Stomach (tissue), 9 donors: ENCODE data around the gene RPS16. TPM values are rescaled to one million over a fixed set of nuclear protein-coding genes. Genes with fewer than 3 reads are reported as not detected.

Experiments used
- DNase-seq, 2 donors: peaks; one replicate each; pipeline versions ENCODE4 v3.0.0 to v3.0.0-alpha.2; 2013 to 2019
- H3K27ac ChIP-seq, 5 donors: fragments of 200-600 bp in 4 of 5; sonication (generic) in 4 of 5; one replicate each; pipeline ENCODE4 v1.5.1; 2013 to 2019; ENCODE audit warnings: mild to moderate bottlenecking in 1 of 5, moderate library complexity in 1 of 5
- H3K27me3 ChIP-seq, 3 donors: fragments of 200-600 bp; sonication (generic); one replicate each; pipeline ENCODE4 v1.5.1; 2017 to 2019; ENCODE audit warnings: mixed run types in 1 of 3
- H3K36me3 ChIP-seq, 4 donors: fragments of 200-600 bp; sonication (generic); 1 replicate in 3 of 4; 2 replicates in 1 of 4; pipeline ENCODE4 v1.5.1; 2016 to 2019
- H3K4me1 ChIP-seq, 4 donors: fragments of 200-600 bp; sonication (generic); one replicate each; pipeline ENCODE4 v1.5.1; 2016 to 2019
- H3K4me3 ChIP-seq, 4 donors: fragments of 200-600 bp; sonication (generic) in 3 of 4; one replicate each; pipeline ENCODE4 v1.5.1; 2016 to 2019; ENCODE audit warnings: mild to moderate bottlenecking in 1 of 4
- H3K9me3 ChIP-seq, 4 donors: fragments of 200-600 bp; sonication (generic); one replicate each; pipeline ENCODE4 v1.5.1; 2016 to 2019
- EP300 ChIP-seq: sonication (generic); formaldehyde crosslinking; IDR thresholded peaks from one replicate; pipeline ENCODE4 v1.6.1; 2017; ENCODE audit warnings: antibody characterized with exemption
- POLR2A ChIP-seq, 4 donors: fragments of 450-650 bp; IDR thresholded peaks; one replicate each; pipeline ENCODE4 v1.6.1; 2016; ENCODE audit warnings: antibody characterized with exemption in 4 of 4, control low read depth in 2 of 4, mild to moderate bottlenecking in 1 of 4, moderate library complexity in 1 of 4
- POLR2AphosphoS5 ChIP-seq, 3 donors: sonication (generic); formaldehyde crosslinking; IDR thresholded peaks; one replicate each; pipeline ENCODE4 v1.6.1; 2016; ENCODE audit warnings: antibody characterized with exemption in 3 of 3
- WGBS, 5 donors: extraction: QIAGEN DNeasy Blood & Tissue Kit in 3 of 5; methylation state at CpG; one replicate each; pipeline versions ENCODE4 v1.1.5 to v1.1.7; 2013 to 2018; 5-methylcytosine and 5-hydroxymethylcytosine counted together
- intact Hi-C: fragments of 100-400 bp; cut with DNase I; formaldehyde crosslinking; loops from one replicate; pipeline ENCODE4 v1.15.1; 2023; ENCODE audit warnings: low total_unique reads
- polyA plus RNA-seq, 3 donors: library from polyadenylated mRNA; stranded (reverse); fragments of 200-250 nt; gene quantifications; one replicate each; pipeline ENCODE4 v1.2.3, GENCODE V29; 2013
- total RNA-seq, 5 donors: library from RNA; depleted of rRNA; stranded (reverse); fragments of >200 nt; gene quantifications; one replicate each; pipeline versions ENCODE4 v1.1.0 to v1.2.3, GENCODE V29; 2014 to 2016
- TF ChIP-seq, protein P1 (sequence below), 7 experiments: fragments of 450-650 bp in 4 of 7; fragments of 200-600 bp in 3 of 7; sonication (generic) in 3 of 7; IDR thresholded peaks; one replicate each; pipeline ENCODE4 v1.5.1; 2016 to 2019; ENCODE audit warnings: antibody characterized with exemption in 7 of 7, control low read depth in 2 of 7, mild to moderate bottlenecking in 1 of 7
- donor health status: healthy with polysubstance abuse.
- donor health status: Bipolar disorder and iron deficiency.
- donor health status: healthy.

Gene RPS16
- total and polyA plus RNA-seq, 8 donors: 69.0 to 4,294 (median 2,267) TPM

DNA sequence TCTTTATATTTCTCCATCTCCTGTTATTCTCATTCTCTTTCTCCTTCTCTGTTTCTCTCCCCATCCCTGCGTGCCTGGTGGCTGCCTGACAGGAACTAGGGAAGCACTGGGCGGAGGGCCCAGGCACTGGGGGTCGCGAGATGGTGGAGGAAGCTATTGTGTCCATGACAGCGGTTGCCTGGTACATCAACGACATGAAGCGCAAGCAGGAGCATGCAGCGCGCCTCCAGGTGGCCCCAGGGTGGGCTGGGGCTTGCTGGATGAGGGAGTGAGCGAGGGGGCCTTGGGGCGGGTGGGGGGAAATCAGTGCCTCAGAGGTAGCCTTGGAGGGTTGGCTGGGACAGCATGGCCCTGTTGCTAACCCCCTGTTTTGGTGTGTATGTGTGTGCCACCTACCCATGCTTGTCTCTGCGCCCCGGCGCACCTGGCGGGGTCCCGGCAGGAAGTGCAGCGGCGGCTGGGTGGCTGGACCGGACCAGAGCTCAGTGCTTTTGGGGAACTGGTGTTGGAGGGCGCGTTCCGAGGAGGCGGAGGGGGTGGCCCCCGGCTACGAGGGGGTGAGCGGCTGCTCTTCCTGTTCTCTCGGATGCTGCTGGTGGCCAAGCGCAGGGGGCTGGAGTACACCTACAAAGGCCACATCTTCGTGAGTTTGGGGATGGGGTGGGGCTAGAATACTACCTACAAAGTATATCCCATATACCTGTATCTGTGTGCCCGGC lies 18.1 kb downstream of the RPS16 start:
- H3K9me3 ChIP-seq: no peaks in the 10 kb centered on the region
- 87 to 92% (median 91%) methylated on average over 24 to 30 of the region's 30 CpGs for WGBS, 5 donors
- intact Hi-C loops: no loop called here
- H3K36me3 ChIP-seq: peaks cover 13 to 65% (median 57%) of the 10 kb centered on the region in 4 donors
- no peak for DNase-seq
- no peak overlapping the region for H3K27ac ChIP-seq
- no peak overlapping the region for H3K4me3 ChIP-seq
- no peaks in the 10 kb centered on the region for H3K27me3 ChIP-seq
- TF ChIP-seq POLR2AphosphoS5 (IDR thresholded peaks at IDR 0.05) (peak in 1 of 3 donors; percentile 10), POLR2A (IDR thresholded peaks at IDR 0.05) (no peak)
- H3K4me1 ChIP-seq: peaks cover 9 to 47% (median 37%) of the 10 kb centered on the region in 4 donors

DNA sequence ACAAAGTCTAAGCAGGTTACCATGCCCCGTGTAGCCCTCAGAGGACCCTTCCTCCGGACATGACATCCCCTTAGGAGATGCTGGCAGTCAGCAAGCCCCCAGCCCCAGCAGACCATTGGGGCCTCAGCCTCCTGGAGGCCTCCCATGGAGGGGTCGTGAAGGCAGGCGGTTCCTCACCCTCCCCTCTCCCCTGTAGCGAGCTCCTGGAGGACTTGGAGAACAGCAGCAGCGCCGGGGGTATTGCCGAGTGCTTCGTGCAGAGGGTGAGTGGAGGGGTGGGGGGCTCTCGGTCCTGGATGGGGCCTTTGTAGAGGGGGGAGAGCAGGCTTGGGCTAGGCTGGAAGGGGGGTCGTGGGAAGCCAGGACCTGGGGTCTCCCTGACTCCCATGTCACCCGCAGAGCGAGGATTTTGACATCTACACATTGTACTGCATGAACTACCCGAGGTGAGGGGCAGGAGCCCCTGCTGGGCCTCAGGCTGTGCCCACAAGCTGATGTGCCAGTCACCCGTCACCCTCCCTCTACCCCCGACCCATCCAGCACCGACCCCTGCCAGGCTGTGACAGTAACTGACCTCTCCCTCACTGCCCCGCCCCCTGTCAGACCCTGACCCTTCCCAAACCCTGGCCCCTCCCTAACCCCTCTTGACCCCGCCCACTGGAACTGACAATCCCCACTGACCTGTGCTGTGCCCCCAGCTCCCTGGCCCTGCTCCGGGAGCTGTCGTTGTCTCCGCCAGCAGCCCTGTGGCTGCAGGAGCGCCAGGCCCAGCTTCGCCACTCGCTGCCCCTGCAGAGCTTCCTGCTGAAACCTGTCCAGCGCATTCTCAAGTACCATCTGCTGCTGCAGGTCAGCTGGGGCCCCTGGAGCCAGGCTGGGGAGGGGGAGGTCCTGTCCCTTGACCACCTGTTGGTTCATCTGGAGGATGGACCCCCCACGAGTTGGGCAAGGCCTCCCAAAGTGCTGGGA lies 19.3 kb downstream of the RPS16 start:
- Histone ChIP-seq H3K27me3 (no peaks in the 10 kb centered on the region), H3K36me3 (peaks cover 13 to 53% (median 45%) of the 10 kb centered on the region in 4 donors), H3K27ac (peak overlapping the region in 3 of 5 donors; percentile 98 to 100 (median 98)), H3K4me1 (peaks cover 9 to 53% (median 44%) of the 10 kb centered on the region in 4 donors), H3K9me3 (no peaks in the 10 kb centered on the region), H3K4me3 (peak overlapping the region in 1 of 4 donors; percentile 11)
- intact Hi-C loops: no loop called here
- TF ChIP-seq EP300 (no peak), POLR2AphosphoS5 (IDR thresholded peaks at IDR 0.05) (peak in 1 of 3 donors; percentile 20)
- WGBS, 5 donors: 80 to 85% (median 81%) methylated on average over 18 to 27 of the region's 27 CpGs
- no peak for DNase-seq

DNA sequence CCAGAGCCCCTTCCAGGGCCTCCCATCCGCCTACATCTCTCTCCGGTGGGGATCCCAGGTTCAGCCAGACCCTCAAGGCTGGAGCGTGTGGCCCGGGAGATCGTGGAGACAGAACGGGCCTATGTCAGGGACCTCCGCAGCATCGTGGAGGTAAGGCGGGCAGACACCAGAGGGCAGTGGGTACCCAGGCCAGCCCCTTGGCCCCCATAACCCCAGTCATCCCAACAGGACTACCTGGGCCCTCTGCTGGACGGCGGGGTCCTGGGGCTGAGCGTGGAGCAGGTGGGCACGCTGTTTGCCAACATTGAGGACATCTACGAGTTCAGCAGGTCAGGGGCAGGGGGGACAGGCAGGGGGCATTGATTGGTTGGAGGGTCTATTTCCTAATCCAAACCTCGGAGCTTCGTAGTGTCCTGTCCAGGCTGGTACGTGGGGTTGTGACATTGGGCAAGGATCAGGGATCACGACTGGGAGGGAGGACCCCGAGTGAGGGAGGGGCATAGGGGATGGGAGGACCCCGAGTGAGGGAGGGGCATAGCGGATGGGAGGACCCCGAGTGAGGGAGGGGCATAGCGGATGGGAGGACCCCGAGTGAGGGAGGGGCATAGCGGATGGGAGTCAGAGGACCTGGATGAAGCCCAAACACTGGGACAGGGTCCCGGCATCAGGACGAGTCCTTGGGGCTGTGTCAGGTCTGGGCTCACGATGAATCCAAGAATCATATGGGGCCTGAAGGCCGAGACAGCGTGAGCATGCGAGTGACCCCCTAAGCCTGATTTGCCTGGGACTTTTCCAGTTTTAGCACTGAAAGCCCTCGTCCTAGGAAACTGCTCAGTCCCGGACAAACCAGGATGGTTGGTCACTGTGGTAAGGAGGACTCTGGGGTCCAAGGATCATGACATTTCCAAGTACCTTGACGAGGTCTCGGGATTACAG lies 20.4 kb downstream of the RPS16 start:
- intact Hi-C loops: no loop called here
- Histone ChIP-seq H3K36me3 (peaks cover 13 to 42% (median 35%) of the 10 kb centered on the region in 4 donors), H3K4me3 (peak overlapping the region; percentile 57 to 95 (median 92)), H3K27ac (peak overlapping the region in 4 of 5 donors; percentile 37 to 100 (median 98)), H3K9me3 (no peaks in the 10 kb centered on the region), H3K27me3 (no peaks in the 10 kb centered on the region), H3K4me1 (peaks cover 20 to 64% (median 55%) of the 10 kb centered on the region in 4 donors)
- WGBS, 5 donors: 61 to 76% (median 72%) methylated on average over 32 to 35 of the region's 35 CpGs
- no peak for TF ChIP-seq EP300
- peak in 1 of 3 donors; percentile 6 for TF ChIP-seq POLR2AphosphoS5 (IDR thresholded peaks at IDR 0.05)
- DNase-seq: peak in 1 of 2 donors; percentile 45

DNA sequence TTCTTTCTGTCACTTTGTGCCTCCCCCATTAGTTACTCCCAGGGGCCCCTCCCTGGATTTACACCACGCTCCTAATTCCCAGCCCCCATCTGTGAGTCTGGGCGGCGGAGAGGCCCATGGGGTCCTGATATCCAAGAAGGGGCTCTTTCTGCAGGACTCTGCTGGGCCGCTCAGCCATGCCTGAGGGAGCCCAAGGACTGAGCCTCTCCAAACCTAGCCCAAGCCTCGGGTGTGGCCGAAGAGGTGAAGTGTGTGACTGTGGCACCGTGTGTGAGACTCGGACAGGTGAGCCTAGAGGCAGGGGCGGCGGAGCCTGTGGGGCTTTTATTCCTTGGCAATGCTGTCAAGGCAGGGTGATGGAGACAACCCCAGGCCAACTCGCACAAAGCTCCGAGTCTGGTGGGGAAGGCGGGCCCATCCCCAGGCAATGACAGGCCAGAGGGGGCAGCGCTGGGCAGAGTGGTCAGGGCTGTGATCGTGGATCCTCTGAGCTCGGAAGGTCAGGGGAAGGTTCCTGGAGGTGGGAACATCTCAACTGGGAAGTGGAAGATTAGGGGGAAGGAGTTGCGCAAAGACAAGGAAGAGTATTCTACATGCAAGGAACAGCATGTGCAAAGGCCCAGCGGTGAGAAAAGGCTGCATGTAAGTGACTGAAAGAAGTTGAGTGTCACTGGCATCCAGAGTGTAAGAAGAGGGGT lies 21.7 kb downstream of the RPS16 start:
- intact Hi-C loops: no loop called here
- 40 to 56% (median 43%) methylated on average over 18 of the region's 18 CpGs for WGBS, 5 donors
- TF ChIP-seq POLR2A (IDR thresholded peaks at IDR 0.05) (no peak), POLR2AphosphoS5 (IDR thresholded peaks at IDR 0.05) (no peak), EP300 (no peak)
- TF ChIP-seq, protein P1, sequence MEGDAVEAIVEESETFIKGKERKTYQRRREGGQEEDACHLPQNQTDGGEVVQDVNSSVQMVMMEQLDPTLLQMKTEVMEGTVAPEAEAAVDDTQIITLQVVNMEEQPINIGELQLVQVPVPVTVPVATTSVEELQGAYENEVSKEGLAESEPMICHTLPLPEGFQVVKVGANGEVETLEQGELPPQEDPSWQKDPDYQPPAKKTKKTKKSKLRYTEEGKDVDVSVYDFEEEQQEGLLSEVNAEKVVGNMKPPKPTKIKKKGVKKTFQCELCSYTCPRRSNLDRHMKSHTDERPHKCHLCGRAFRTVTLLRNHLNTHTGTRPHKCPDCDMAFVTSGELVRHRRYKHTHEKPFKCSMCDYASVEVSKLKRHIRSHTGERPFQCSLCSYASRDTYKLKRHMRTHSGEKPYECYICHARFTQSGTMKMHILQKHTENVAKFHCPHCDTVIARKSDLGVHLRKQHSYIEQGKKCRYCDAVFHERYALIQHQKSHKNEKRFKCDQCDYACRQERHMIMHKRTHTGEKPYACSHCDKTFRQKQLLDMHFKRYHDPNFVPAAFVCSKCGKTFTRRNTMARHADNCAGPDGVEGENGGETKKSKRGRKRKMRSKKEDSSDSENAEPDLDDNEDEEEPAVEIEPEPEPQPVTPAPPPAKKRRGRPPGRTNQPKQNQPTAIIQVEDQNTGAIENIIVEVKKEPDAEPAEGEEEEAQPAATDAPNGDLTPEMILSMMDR (IDR thresholded peaks at IDR 0.05): no peak
- no peaks in the 10 kb centered on the region for H3K9me3 ChIP-seq
- peaks cover 12 to 29% (median 22%) of the 10 kb centered on the region in 4 donors for H3K36me3 ChIP-seq
- no peaks in the 10 kb centered on the region for H3K27me3 ChIP-seq
- peak overlapping the region; percentile 82 to 100 (median 98) for H3K27ac ChIP-seq
- peak overlapping the region; percentile 57 to 95 (median 92) for H3K4me3 ChIP-seq
- DNase-seq: peak in 1 of 2 donors; percentile 55
- peaks cover 23 to 70% (median 60%) of the 10 kb centered on the region in 4 donors for H3K4me1 ChIP-seq
